Measurements from ENCODE around the gene TUBD1. TPM values are rescaled to one million over a fixed set of nuclear protein-coding genes. Genes with fewer than 3 reads are reported as not detected.
"Not testable (repeated sequence)": the region's sequence is repeated elsewhere in the genome, so short reads cannot be mapped to it uniquely, and the experiment has no call there.

The TUBD1 gene
- total RNA-seq, 1 donor from 2014 or later = 0.64 TPM

GRCh38 chr17:59878624-59879023, 14.1 kb downstream of the TUBD1 start:
- Histone ChIP-seq H3K36me3 (peaks cover 38 to 56% of the 10 kb centered on the region in 2 donors), H3K27ac (no peak overlapping the region), H3K9me3 (no peaks in the 10 kb centered on the region), H3K4me1 (no peaks in the 10 kb centered on the region), H3K27me3 (no peaks in the 10 kb centered on the region), H3K4me3 (no peak overlapping the region)
- TF ChIP-seq CTCF (IDR thresholded peaks at IDR 0.05) = no peak
- intact Hi-C loops (cut with DNase I) = no loop called here
- DNase-seq (ENCODE audit: low spot score in 2 of 2) = no peak

- Histone ChIP-seq H3K4me1 (no peaks in the 10 kb centered on the region), H3K9me3 (no peaks in the 10 kb centered on the region), H3K27me3 (no peaks in the 10 kb centered on the region), H3K27ac (no peak overlapping the region), H3K4me3 (no peak overlapping the region), H3K36me3 (peaks cover 31 to 56% of the 10 kb centered on the region in 2 donors)
- intact Hi-C loops (cut with DNase I) = no loop called here
- DNase-seq (ENCODE audit: low spot score in 2 of 2) = no peak
- no peak for TF ChIP-seq CTCF (IDR thresholded peaks at IDR 0.05)
Observed at GRCh38 chr17:59877965-59878364, 14.8 kb downstream of the TUBD1 start.

- H3K27me3 ChIP-seq = no peaks in the 10 kb centered on the region
- no peak for DNase-seq (ENCODE audit: low spot score in 2 of 2)
- peaks cover 30 to 53% of the 10 kb centered on the region in 2 donors for H3K36me3 ChIP-seq
- H3K4me1 ChIP-seq = no peaks in the 10 kb centered on the region
- no peak overlapping the region for H3K4me3 ChIP-seq
- H3K27ac ChIP-seq = no peak overlapping the region
- H3K9me3 ChIP-seq = no peaks in the 10 kb centered on the region
- TF ChIP-seq CTCF (IDR thresholded peaks at IDR 0.05) = no peak
- intact Hi-C loops (cut with DNase I) = no loop called here
Observed at GRCh38 chr17:59876107-59876506, 16.6 kb downstream of the TUBD1 start.

GRCh38 chr17:59874376-59874775, 18.4 kb downstream of the TUBD1 start:
- DNase-seq (ENCODE audit: low spot score in 2 of 2) = no peak
- peaks cover 30 to 45% of the 10 kb centered on the region in 2 donors for H3K36me3 ChIP-seq
- no peak overlapping the region for H3K27ac ChIP-seq
- H3K9me3 ChIP-seq = no peaks in the 10 kb centered on the region
- H3K4me3 ChIP-seq = no peak overlapping the region
- intact Hi-C loops (cut with DNase I) = no loop called here
- no peaks in the 10 kb centered on the region for H3K27me3 ChIP-seq
- no peak for TF ChIP-seq CTCF (IDR thresholded peaks at IDR 0.05)
- H3K4me1 ChIP-seq = no peaks in the 10 kb centered on the region

- H3K27me3 ChIP-seq; H3K9me3 ChIP-seq; intact Hi-C loops (cut with DNase I); DNase-seq (ENCODE audit: low spot score in 2 of 2); H3K27ac ChIP-seq; H3K4me3 ChIP-seq; H3K4me1 ChIP-seq: not testable (repeated sequence)
- peaks cover 30 to 41% of the 10 kb centered on the region in 2 donors for H3K36me3 ChIP-seq
Observed at GRCh38 chr17:59873414-59873813, 19.3 kb downstream of the TUBD1 start.

- TF ChIP-seq CTCF (IDR thresholded peaks at IDR 0.05) = no peak
- Histone ChIP-seq H3K4me3 (no peak overlapping the region), H3K27me3 (no peaks in the 10 kb centered on the region), H3K4me1 (no peaks in the 10 kb centered on the region), H3K9me3 (no peaks in the 10 kb centered on the region), H3K36me3 (peaks cover 21 to 31% of the 10 kb centered on the region in 2 donors), H3K27ac (no peak overlapping the region)
- intact Hi-C loops (cut with DNase I) = no loop called here
- no peak for DNase-seq (ENCODE audit: low spot score in 2 of 2)
Observed at GRCh38 chr17:59872351-59872750, 20.4 kb downstream of the TUBD1 start.
